Endothelial cell of umbilical vein (primary cell): ENCODE data around the gene STAB2. TPM values are rescaled to one million over a fixed set of nuclear protein-coding genes. Genes with fewer than 3 reads are reported as not detected.

Experiments
- BruUV-seq: library from RNA; stranded (reverse); fragments of 400-500 nt; replicated peaks from 2 replicates; lab custom pipeline; 2021; lab: Mats Ljungman, UMichigan
- CTCF ChIA-PET: fragments of 300-600, 350-600 bp; sonication (Branson Sonifier 250); formaldehyde crosslinking; loops from one replicate; lab custom pipeline; 2021; ENCODE audit warnings: antibody characterized with exemption, inconsistent platforms; lab: Charles Lee
- POLR2A ChIA-PET: fragments of 300-600, 350-600 bp; sonication (Branson Sonifier 250); formaldehyde crosslinking; loops from one replicate; lab custom pipeline; 2021; ENCODE audit warnings: antibody characterized with exemption, inconsistent platforms; lab: Charles Lee
- DNase-seq: peaks from one replicate; pipeline ENCODE4 v3.0.0-alpha.2; 2011; ENCODE audit warnings: low read depth, low spot score
- FAIRE-seq: peaks from 2 replicates; lab custom pipeline; 2011; peaks lifted over from hg19 to GRCh38; lab: Jason Lieb, UNC
- H2AFZ ChIP-seq: 2 replicates; pipeline ENCODE4 v1.6.0; 2012; ENCODE audit warnings: low read depth, low read length, control low read depth, inconsistent platforms
- H3K27ac ChIP-seq: 2 replicates; pipeline ENCODE4 v1.5.1; 2011; ENCODE audit warnings: low read depth, mild to moderate bottlenecking, control low read depth, low read length, moderate library complexity; ENCODE audit not compliant: insufficient read depth
- H3K27me3 ChIP-seq, 2 experiments: 2 replicates each; pipeline versions ENCODE4 v1.6.0 to v1.6.1; 2011; ENCODE audit warnings: low read length in 2 of 2, mixed read lengths in 1 of 2; ENCODE audit not compliant: control insufficient read depth in 2 of 2, insufficient read depth in 2 of 2
- H3K36me3 ChIP-seq, 2 experiments: 2 replicates in 1 of 2; 3 replicates in 1 of 2; pipeline ENCODE4 v1.5.1; 2011; ENCODE audit warnings: low read length in 2 of 2, mild to moderate bottlenecking in 1 of 2, moderate library complexity in 1 of 2; ENCODE audit not compliant: control insufficient read depth in 2 of 2, insufficient read depth in 2 of 2; ENCODE audit errors: extremely low read depth in 1 of 2
- H3K4me1 ChIP-seq: 3 replicates; pipeline ENCODE4 v1.5.1; 2011; ENCODE audit warnings: mild to moderate bottlenecking, low read length; ENCODE audit not compliant: control insufficient read depth, insufficient read depth; ENCODE audit errors: extremely low read depth
- H3K4me2 ChIP-seq: 2 replicates; pipeline ENCODE4 v1.6.1; 2011; ENCODE audit warnings: low read length, control low read depth, mixed read lengths; ENCODE audit not compliant: insufficient read depth
- H3K4me3 ChIP-seq, 3 experiments: fragments of 200-600 bp in 1 of 3; sonication (generic), shearing (Covaris generic) in 1 of 3; replicated peaks in 1 of 3; 2 replicates each; pipeline ENCODE4 v1.5.1; 2011 to 2016; ENCODE audit warnings: control low read depth in 3 of 3, low read length in 3 of 3, mild to moderate bottlenecking in 2 of 3, inconsistent platforms in 1 of 3, low read depth in 1 of 3, moderate library complexity in 1 of 3; ENCODE audit not compliant: insufficient read depth in 1 of 3
- H3K79me2 ChIP-seq: 2 replicates; pipeline ENCODE4 v1.6.0; 2012; ENCODE audit warnings: low read length, inconsistent platforms; ENCODE audit not compliant: control insufficient read depth, insufficient read depth
- H3K9ac ChIP-seq: replicated peaks from 2 replicates; pipeline ENCODE3; 2011; ENCODE audit warnings: low read length, control low read depth; ENCODE audit not compliant: insufficient read depth; ENCODE audit errors: extremely low read depth
- H3K9me1 ChIP-seq: replicated peaks from 3 replicates; pipeline ENCODE4 v1.6.0; 2011; ENCODE audit warnings: mild to moderate bottlenecking, low read length; ENCODE audit not compliant: control insufficient read depth, insufficient read depth; ENCODE audit errors: extremely low read depth
- H3K9me3 ChIP-seq: replicated peaks from 2 replicates; pipeline ENCODE4 v1.5.1; 2012; ENCODE audit warnings: low read length, inconsistent platforms; ENCODE audit not compliant: control insufficient read depth, insufficient read depth
- H4K20me1 ChIP-seq: replicated peaks from 2 replicates; pipeline ENCODE3; 2011; ENCODE audit warnings: mild to moderate bottlenecking, low read length; ENCODE audit not compliant: control insufficient read depth, insufficient read depth; ENCODE audit errors: extremely low read depth
- CTCF ChIP-seq, 2 donors: IDR thresholded peaks; 1 replicate in 1 of 2; 2 replicates in 1 of 2; pipeline ENCODE4 v1.5.1; 2011; ENCODE audit warnings: low read length in 2 of 2, mild to moderate bottlenecking in 2 of 2, moderate library complexity in 2 of 2, control low read depth in 1 of 2, inconsistent platforms in 1 of 2, low read depth in 1 of 2; ENCODE audit not compliant: insufficient read depth in 1 of 2; ENCODE audit errors: extremely low read depth in 1 of 2
- EZH2 ChIP-seq: IDR thresholded peaks from 2 replicates; pipeline ENCODE4 v1.6.1; 2012; ENCODE audit warnings: borderline replicate concordance, low read depth, mild to moderate bottlenecking, moderate library complexity, low read length, inconsistent platforms; ENCODE audit not compliant: severe bottlenecking
- FOS ChIP-seq: IDR thresholded peaks from 2 replicates; pipeline ENCODE4 v1.6.1; 2011; ENCODE audit warnings: mild to moderate bottlenecking, low read length, moderate library complexity, borderline replicate concordance; ENCODE audit not compliant: insufficient read depth
- GATA2 ChIP-seq: IDR thresholded peaks from 2 replicates; pipeline ENCODE4 v1.7.0; 2011; ENCODE audit warnings: low read depth, mild to moderate bottlenecking, moderate library complexity, mixed read lengths, low read length; ENCODE audit not compliant: insufficient read length, insufficient read depth
- JUN ChIP-seq: IDR thresholded peaks from 2 replicates; pipeline ENCODE4 v1.6.1; 2011; ENCODE audit warnings: borderline replicate concordance, low read depth; ENCODE audit not compliant: insufficient read length, insufficient read depth
- MAX ChIP-seq: IDR thresholded peaks from 2 replicates; pipeline ENCODE4 v1.6.1; 2011; ENCODE audit not compliant: insufficient read depth, insufficient read length
- MYC ChIP-seq: IDR thresholded peaks from one replicate; pipeline ENCODE4 v1.6.1; 2011; ENCODE audit warnings: mild to moderate bottlenecking, low read depth, low read length
- POLR2A ChIP-seq: IDR thresholded peaks from 2 replicates; pipeline ENCODE4 v1.6.1; 2012; ENCODE audit warnings: low read depth, mild to moderate bottlenecking, control low read depth, low read length
- POLR2AphosphoS5 ChIP-seq: IDR thresholded peaks from 2 replicates; pipeline ENCODE4 v1.6.1; 2012; ENCODE audit warnings: low read depth, mild to moderate bottlenecking, control low read depth, low read length, moderate library complexity; ENCODE audit not compliant: insufficient read depth
- dilution Hi-C: fragments of 300-500 bp; cut with MboI; formaldehyde crosslinking; loops from one replicate; pipeline ENCODE4 v1.15.0; 2019; ENCODE audit warnings: low sequenced_read_pairs; ENCODE audit not compliant: extremely low pct_ligation_motif_present
- intact Hi-C: fragments of 100-400 bp; cut with micrococcal nuclease; formaldehyde crosslinking; loops from one replicate; pipeline ENCODE4 v1.10.0; 2022
- polyA plus RNA-seq, 4 experiments: library from polyadenylated mRNA; depleted of rRNA in 3 of 4; stranded (reverse) in 3 of 4; unstranded in 1 of 4; fragments of >200 nt; gene quantifications; 2 replicates each; pipeline versions ENCODE4 v1.2.1 to v1.2.3, GENCODE V29; 2011 to 2012; ENCODE audit warnings: missing spikeins in 1 of 4
- total RNA-seq: library from RNA; stranded (reverse); gene quantifications from 2 replicates; pipeline ENCODE4 v1.2.3, GENCODE V29; 2021

Gene STAB2
- total and polyA plus RNA-seq, 2 donors (not counting 3 experiments of a cell fraction or from before 2014, with no cell fraction given) = 0.01 TPM; not detected in 1

- Histone ChIP-seq H3K79me2 (no peaks in the 10 kb centered on the region), H3K4me1 (no peaks in the 10 kb centered on the region), H3K27me3 (no peaks in the 10 kb centered on the region), H3K9me3 (no peaks in the 10 kb centered on the region), H3K9me1 (no peaks in the 10 kb centered on the region), H3K4me2 (no peak overlapping the region), H4K20me1 (no peaks in the 10 kb centered on the region), H3K9ac (no peak overlapping the region), H3K27ac (no peak overlapping the region), H3K4me3 (no peak overlapping the region), H2AFZ (no peak overlapping the region), H3K36me3 (no peaks in the 10 kb centered on the region)
- no peak for TF ChIP-seq CTCF (IDR thresholded peaks at IDR 0.05; ENCODE audit: extremely low read depth in 1 of 2, insufficient read depth in 1 of 2, low read depth in 1 of 2, low read length in 2 of 2)
- TF ChIP-seq JUN = no peak
- no peak for TF ChIP-seq POLR2AphosphoS5
- TF ChIP-seq EZH2 = no peak
- TF ChIP-seq MYC = no peak
- TF ChIP-seq FOS = no peak
- no peak for TF ChIP-seq POLR2A
- TF ChIP-seq MAX = no peak
- no peak for TF ChIP-seq GATA2
- intact Hi-C loops = loop anchor here (5.0 kb wide), 1 partner anchor 78 kb away; no protein-coding TSS in a partner anchor
- dilution Hi-C loops = no loop called here
- FAIRE-seq (no peak), DNase-seq (no peak)
- CTCF ChIA-PET = interaction anchor here (1.0 to 2.3 kb wide), 3 partner anchors 8 to 16 kb away, joined by 4 to 12 read pairs (median 4); no protein-coding TSS in a partner anchor
- no TSS peak for BruUV-seq
- POLR2A ChIA-PET = no interaction called here
These were observed 192.5 kb downstream of the STAB2 start for GRCh38 chr12:103779410-103780092.
